GM23248 (cell line): ENCODE results near the gene ADK. TPM values are rescaled to one million over a fixed set of nuclear protein-coding genes. Genes with fewer than 3 reads are reported as not detected.
A peak's percentile ranks its signal among the peaks of the same experiment; 100 is the strongest.

Source experiments
- DNase-seq: peaks from one replicate; pipeline ENCODE4 v3.0.0-alpha.2; 2015
- H2AFZ ChIP-seq: fragments of 200-600 bp; sonication (generic); 2 replicates; pipeline ENCODE4 v1.6.1; 2016; ENCODE audit warnings: antibody characterized with exemption
- H3F3A ChIP-seq: fragments of 200-600 bp; sonication (generic); 2 replicates; pipeline ENCODE4 v1.6.1; 2016; ENCODE audit warnings: mild to moderate bottlenecking, antibody characterized with exemption, mixed run types; ENCODE audit not compliant: insufficient read depth
- H3K27ac ChIP-seq: fragments of 200-600 bp; sonication (generic); 2 replicates; pipeline ENCODE4 v1.5.1; 2016; ENCODE audit warnings: mild to moderate bottlenecking
- H3K27me3 ChIP-seq: fragments of 200-600 bp; sonication (generic); replicated peaks from 2 replicates; pipeline ENCODE4 v1.6.1; 2016; ENCODE audit warnings: mild to moderate bottlenecking; ENCODE audit not compliant: insufficient read depth
- H3K36me3 ChIP-seq: fragments of 200-600 bp; sonication (generic); 2 replicates; pipeline ENCODE4 v1.6.1; 2016; ENCODE audit warnings: low read depth, mild to moderate bottlenecking
- H3K4me1 ChIP-seq: fragments of 200-600 bp; sonication (generic); 2 replicates; pipeline ENCODE4 v1.6.1; 2016; ENCODE audit warnings: mild to moderate bottlenecking; ENCODE audit not compliant: insufficient read depth
- H3K4me2 ChIP-seq: fragments of 200-600 bp; sonication (generic); one replicate; pipeline ENCODE4 v1.6.1; 2016; ENCODE audit warnings: mild to moderate bottlenecking; ENCODE audit not compliant: unreplicated experiment
- H3K4me3 ChIP-seq: fragments of 200-600 bp; sonication (generic); 2 replicates; pipeline ENCODE4 v1.5.1; 2016; ENCODE audit warnings: mild to moderate bottlenecking
- H3K79me2 ChIP-seq: fragments of 200-600 bp; sonication (generic); 2 replicates; pipeline ENCODE4 v1.6.1; 2016; ENCODE audit warnings: mild to moderate bottlenecking; ENCODE audit not compliant: insufficient read depth
- H3K9ac ChIP-seq: fragments of 200-600 bp; sonication (generic); 2 replicates; pipeline ENCODE4 v1.6.1; 2016; ENCODE audit warnings: mild to moderate bottlenecking
- H3K9me2 ChIP-seq: fragments of 200-600 bp; sonication (generic); 2 replicates; pipeline ENCODE4 v1.6.1; 2016; ENCODE audit warnings: mixed run types, mild to moderate bottlenecking, moderate library complexity; ENCODE audit not compliant: insufficient read depth
- H3K9me3 ChIP-seq: fragments of 200-600 bp; sonication (generic); one replicate; pipeline ENCODE4 v1.6.1; 2017; ENCODE audit warnings: low read depth
- H4K20me1 ChIP-seq: fragments of 200-600 bp; sonication (generic); 2 replicates; pipeline ENCODE4 v1.6.0; 2016; ENCODE audit not compliant: insufficient read depth
- EZH2 ChIP-seq: fragments of 200-600 bp; sonication (generic); IDR thresholded peaks from 2 replicates; pipeline ENCODE4 v1.6.1; 2018; ENCODE audit warnings: antibody characterized with exemption, mild to moderate bottlenecking; ENCODE audit not compliant: insufficient read depth, poor library complexity, severe bottlenecking
- EZH2phosphoT487 ChIP-seq: fragments of 200-600 bp; sonication (generic); IDR thresholded peaks from 2 replicates; pipeline ENCODE4 v1.6.1; 2018; ENCODE audit warnings: antibody characterized with exemption, moderate library complexity, mild to moderate bottlenecking, low read depth; ENCODE audit not compliant: insufficient read depth
- WGBS, 2 experiments: methylation state at CpG; one replicate each; pipeline ENCODE4 v1.1.6; 2015 to 2017; ENCODE audit warnings: low lambda C conversion rate in 2 of 2, low coverage in 1 of 2; ENCODE audit errors: missing lambda C conversion rate in 2 of 2; 5-methylcytosine and 5-hydroxymethylcytosine counted together
- in situ Hi-C: fragments of 300-500 bp; cut with MboI; formaldehyde crosslinking; loops from 2 replicates; pipeline ENCODE4 v1.15.0; 2020
- polyA plus RNA-seq: library from polyadenylated mRNA; unstranded; fragments of >200 nt; fragmentation: Nextera tagmentation; extraction: Ambion mirVana; gene quantifications from 2 replicates; pipeline ENCODE4 v1.2.1, GENCODE V29; 2016
- total RNA-seq: library from RNA; depleted of rRNA; stranded (reverse); fragments of >200 nt; shearing (Covaris generic); gene quantifications from 2 replicates; pipeline ENCODE4 v1.2.3, GENCODE V29; 2014

The ADK gene
- total and polyA plus RNA-seq, 2 experiments from 2014 or later, result 43.7 to 75.1 TPM

DNA sequence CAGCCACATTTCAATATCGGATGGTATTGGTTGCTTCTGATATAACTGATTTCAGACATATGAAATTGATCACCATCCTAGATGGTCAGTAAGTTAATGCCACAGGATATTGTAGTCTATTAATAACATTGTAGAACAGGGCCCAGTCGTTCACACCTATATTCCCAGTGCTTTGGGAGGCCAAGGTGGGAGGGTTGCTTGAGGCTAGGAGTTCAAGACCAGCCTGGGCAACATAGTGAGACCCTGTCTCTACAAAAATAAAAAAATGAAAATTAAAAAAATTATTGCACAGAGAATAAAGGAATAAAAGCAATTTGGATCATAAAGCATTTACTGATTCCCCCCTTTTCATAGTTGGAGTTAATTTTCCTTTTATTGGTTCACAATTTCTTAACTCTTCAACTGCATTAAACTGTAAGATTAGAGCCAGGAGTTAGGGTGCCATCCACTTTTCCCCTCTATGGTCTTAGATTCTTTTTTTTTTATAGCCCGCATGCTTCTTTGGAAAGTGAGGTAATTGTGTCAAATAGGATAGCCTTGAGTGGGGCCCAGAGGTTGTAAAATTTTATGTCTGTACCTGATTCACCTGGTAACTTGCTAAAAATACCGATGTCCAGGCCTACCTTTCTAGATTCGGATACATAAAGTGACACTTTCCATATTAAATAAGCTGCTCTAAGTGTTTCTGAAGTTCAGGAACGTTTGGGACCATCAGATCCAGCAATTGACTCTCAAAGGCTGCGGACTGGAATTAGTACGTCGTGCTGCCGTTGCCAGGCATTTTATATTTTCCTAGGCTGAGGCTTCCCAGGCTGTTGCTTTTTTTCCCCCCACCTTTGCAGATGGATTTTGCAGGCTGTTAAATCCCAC, 24.7 kb downstream of the ADK start:
- H3K9me2 ChIP-seq, result no peaks in the 10 kb centered on the region
- DNase-seq, result no peak
- in situ Hi-C loops, result no loop called here
- H3K9ac ChIP-seq, result peak overlapping the region; percentile 98
- 19 to 20% methylated on average over 10 of the region's 10 CpGs for WGBS, 2 experiments
- TF ChIP-seq EZH2phosphoT487 (no peak), EZH2 (no peak)
- H3K4me3 ChIP-seq, result peak overlapping the region; percentile 87
- H4K20me1 ChIP-seq, result no peaks in the 10 kb centered on the region
- H3K36me3 ChIP-seq, result no peaks in the 10 kb centered on the region
- H2AFZ ChIP-seq, result peak overlapping the region; percentile 99
- H3K9me3 ChIP-seq, result no peaks in the 10 kb centered on the region
- H3K27me3 ChIP-seq, result no peaks in the 10 kb centered on the region
- H3K4me2 ChIP-seq, result peak overlapping the region; percentile 94
- H3K27ac ChIP-seq, result peak overlapping the region; percentile 95
- peaks cover 29% of the 10 kb centered on the region for H3K4me1 ChIP-seq
- H3K79me2 ChIP-seq, result peaks cover 40% of the 10 kb centered on the region
- peaks cover 32% of the 10 kb centered on the region for H3F3A ChIP-seq

DNA sequence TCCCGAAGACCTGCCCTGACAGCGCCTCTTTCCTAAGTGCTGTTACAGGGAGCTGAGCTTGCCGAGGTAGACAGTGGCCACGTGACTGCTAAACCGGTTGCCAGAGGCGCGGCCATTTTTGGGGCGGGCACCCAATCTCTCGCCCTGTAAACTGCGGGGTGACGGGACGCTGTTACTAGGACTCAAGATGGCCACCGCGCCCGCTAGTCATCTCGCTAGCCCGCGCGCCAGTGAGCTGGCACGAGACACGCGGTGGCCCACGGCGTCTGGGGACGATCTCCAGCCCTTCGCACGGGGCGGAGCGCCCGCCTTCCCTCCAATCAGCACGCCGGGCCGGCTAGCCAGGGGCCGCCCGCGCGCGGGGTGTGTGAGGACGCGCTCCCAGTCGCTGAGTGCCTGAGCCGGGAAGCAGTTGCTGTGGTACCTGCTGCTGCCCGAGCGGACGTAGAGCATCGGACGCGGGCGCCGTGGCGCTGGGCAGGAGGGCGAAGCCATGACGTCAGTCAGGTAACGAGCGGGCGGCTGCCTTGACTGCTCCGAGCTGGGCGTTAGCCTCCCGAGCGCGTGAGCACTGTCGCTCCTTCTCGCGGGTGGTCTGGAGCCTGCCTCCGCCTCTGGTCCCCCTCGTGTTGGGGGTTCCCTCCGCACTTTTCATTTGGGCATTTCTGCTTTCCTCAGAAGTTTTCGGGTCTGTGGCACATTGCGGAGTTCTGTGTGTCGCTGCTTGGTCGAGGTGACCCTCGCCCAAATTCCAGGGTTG, 25.5 kb downstream of the ADK start:
- peaks cover 37% of the 10 kb centered on the region for H3F3A ChIP-seq
- no peaks in the 10 kb centered on the region for H4K20me1 ChIP-seq
- no peaks in the 10 kb centered on the region for H3K36me3 ChIP-seq
- H2AFZ ChIP-seq, result peak overlapping the region; percentile 99
- peak overlapping the region; percentile 87 for H3K4me3 ChIP-seq
- peaks cover 48% of the 10 kb centered on the region for H3K79me2 ChIP-seq
- in situ Hi-C loops, result no loop called here
- peaks cover 30% of the 10 kb centered on the region for H3K4me1 ChIP-seq
- peak overlapping the region; percentile 98 for H3K9ac ChIP-seq
- TF ChIP-seq EZH2, result no peak
- no peak for TF ChIP-seq EZH2phosphoT487
- no peaks in the 10 kb centered on the region for H3K9me3 ChIP-seq
- H3K27me3 ChIP-seq, result no peaks in the 10 kb centered on the region
- H3K27ac ChIP-seq, result peak overlapping the region; percentile 95
- H3K9me2 ChIP-seq, result no peaks in the 10 kb centered on the region
- DNase-seq, result peak; percentile 99
- WGBS, 2 experiments, result 0 to 1% methylated on average over 44 to 54 of the region's 72 CpGs
- peak overlapping the region; percentile 94 for H3K4me2 ChIP-seq

DNA sequence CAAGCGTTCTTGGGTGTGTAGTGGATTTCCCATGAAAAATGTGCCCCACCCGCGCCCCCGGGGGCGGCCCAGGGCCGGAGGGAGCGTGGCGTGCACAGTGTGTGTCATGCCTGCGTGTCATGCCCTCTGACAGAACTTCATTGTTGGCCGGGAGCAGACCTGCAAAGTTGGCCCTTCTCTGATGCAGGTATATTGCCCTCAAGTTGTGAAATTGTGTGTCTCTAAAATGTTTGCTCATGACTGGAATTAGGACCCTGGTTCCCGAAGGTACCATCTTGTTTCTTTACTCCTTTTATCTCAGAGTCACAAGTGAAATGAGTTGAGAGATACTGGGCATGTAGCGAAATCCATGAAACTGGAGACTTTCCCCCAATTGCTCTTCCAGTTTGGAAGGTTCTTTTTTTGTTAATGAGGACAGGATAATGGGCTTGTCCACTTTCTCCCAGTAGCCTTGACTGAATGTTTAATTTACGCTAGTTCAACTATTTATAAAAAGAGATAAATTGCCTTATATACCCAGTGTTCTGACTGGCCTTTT, 26.2 kb downstream of the ADK start:
- peaks cover 41% of the 10 kb centered on the region for H3F3A ChIP-seq
- peaks cover 54% of the 10 kb centered on the region for H3K79me2 ChIP-seq

More for the DNA sequence above, 26.2 kb downstream of the ADK start:
- peak overlapping the region; percentile 95 for H3K27ac ChIP-seq
- H3K9ac ChIP-seq, result peak overlapping the region; percentile 98
- in situ Hi-C loops, result no loop called here
- no peaks in the 10 kb centered on the region for H3K9me3 ChIP-seq
- H2AFZ ChIP-seq, result peak overlapping the region; percentile 99
- DNase-seq, result peak; percentile 86
- peak overlapping the region; percentile 94 for H3K4me2 ChIP-seq
- no peaks in the 10 kb centered on the region for H3K36me3 ChIP-seq
- peaks cover 34% of the 10 kb centered on the region for H3K4me1 ChIP-seq
- no peaks in the 10 kb centered on the region for H4K20me1 ChIP-seq
- H3K9me2 ChIP-seq, result no peaks in the 10 kb centered on the region
- no peaks in the 10 kb centered on the region for H3K27me3 ChIP-seq
- TF ChIP-seq EZH2phosphoT487 (no peak), EZH2 (no peak)
- H3K4me3 ChIP-seq, result peak overlapping the region; percentile 87
- 6 to 7% methylated on average over 13 of the region's 13 CpGs for WGBS, 2 experiments
